DOHH2 (cell line): ENCODE results near the gene NPM1.

Source experiments
- H3F3A ChIP-seq: fragments of 200-600 bp; sonication (generic), shearing (Covaris generic); 2 replicates; pipeline ENCODE4 v1.6.0; 2016; ENCODE audit warnings: antibody characterized with exemption, mild to moderate bottlenecking; ENCODE audit not compliant: control insufficient read depth, insufficient read depth
- H3K27ac ChIP-seq: fragments of 200-600 bp; sonication (generic); 2 replicates; pipeline ENCODE4 v1.5.1; 2014; ENCODE audit warnings: low read depth, mild to moderate bottlenecking, low read length, moderate library complexity
- H3K27me3 ChIP-seq: fragments of 200-600 bp; sonication (generic); 2 replicates; pipeline ENCODE4 v1.6.1; 2014; ENCODE audit warnings: mild to moderate bottlenecking, low read length, mixed read lengths; ENCODE audit not compliant: control insufficient read depth
- H3K36me3 ChIP-seq: fragments of 200-600 bp; sonication (generic); 2 replicates; pipeline ENCODE4 v1.6.1; 2014; ENCODE audit warnings: mild to moderate bottlenecking, low read length, moderate library complexity, mixed read lengths; ENCODE audit not compliant: control insufficient read depth
- H3K4me1 ChIP-seq: fragments of 200-600 bp; sonication (generic); 2 replicates; pipeline ENCODE4 v1.6.1; 2014; ENCODE audit warnings: mild to moderate bottlenecking, low read length, mixed read lengths; ENCODE audit not compliant: control insufficient read depth
- H3K4me2 ChIP-seq: fragments of 200-600 bp; sonication (generic); 2 replicates; pipeline ENCODE4 v1.6.0; 2014; ENCODE audit warnings: mild to moderate bottlenecking, low read length, moderate library complexity
- H3K4me3 ChIP-seq: fragments of 200-600 bp; sonication (generic); 2 replicates; pipeline ENCODE4 v1.5.1; 2014; ENCODE audit warnings: mild to moderate bottlenecking, low read length, mixed read lengths
- H3K79me2 ChIP-seq: fragments of 200-600 bp; sonication (generic); 2 replicates; pipeline ENCODE4 v1.6.1; 2014; ENCODE audit warnings: mild to moderate bottlenecking, low read length, mixed read lengths; ENCODE audit not compliant: control insufficient read depth
- H3K9me2 ChIP-seq: fragments of 200-600 bp; sonication (generic); replicated peaks from 2 replicates; pipeline ENCODE4 v1.6.1; 2014; ENCODE audit warnings: mild to moderate bottlenecking, low read length, mixed read lengths; ENCODE audit not compliant: control insufficient read depth
- H3K9me3 ChIP-seq: fragments of 200-600 bp; sonication (generic); 2 replicates; pipeline ENCODE4 v1.6.1; 2014; ENCODE audit warnings: antibody characterized with exemption, low read length, mixed read lengths; ENCODE audit not compliant: control insufficient read depth, insufficient read depth
- H4K20me1 ChIP-seq: fragments of 200-600 bp; sonication (generic); 2 replicates; pipeline ENCODE4 v1.6.0; 2014; ENCODE audit warnings: low read depth, mild to moderate bottlenecking, antibody characterized with exemption, low read length, moderate library complexity; ENCODE audit not compliant: control insufficient read depth, insufficient read depth
- CTCF ChIP-seq: fragments of 200-600 bp; sonication (generic); IDR thresholded peaks from one replicate; pipeline ENCODE4 v1.5.1; 2014; ENCODE audit warnings: antibody characterized with exemption, mild to moderate bottlenecking, low read depth, low read length; ENCODE audit not compliant: poor library complexity, severe bottlenecking
- EZH2phosphoT487 ChIP-seq: fragments of 200-600 bp; sonication (generic); IDR thresholded peaks from 2 replicates; pipeline ENCODE4 v1.6.1; 2017; ENCODE audit warnings: borderline replicate concordance, mild to moderate bottlenecking, antibody characterized with exemption, low read length, moderate library complexity, mixed read lengths

The NPM1 gene

GRCh38 chr5:171432076-171432475 lies 44.4 kb downstream of the NPM1 start:
- H3K27me3 ChIP-seq = no peaks in the 10 kb centered on the region
- no peak for TF ChIP-seq CTCF
- TF ChIP-seq EZH2phosphoT487 = no peak
- H3K79me2 ChIP-seq = no peaks in the 10 kb centered on the region
- no peak overlapping the region for H3K27ac ChIP-seq
- H3K36me3 ChIP-seq = no peaks in the 10 kb centered on the region
- H3K9me2 ChIP-seq = no peaks in the 10 kb centered on the region
- no peaks in the 10 kb centered on the region for H3K9me3 ChIP-seq
- no peak overlapping the region for H3K4me3 ChIP-seq
- no peak overlapping the region for H3K4me2 ChIP-seq
- no peaks in the 10 kb centered on the region for H3F3A ChIP-seq
- H3K4me1 ChIP-seq = no peaks in the 10 kb centered on the region
- H4K20me1 ChIP-seq = no peaks in the 10 kb centered on the region

- no peaks in the 10 kb centered on the region for H3K9me2 ChIP-seq
Observed at GRCh38 chr5:171432583-171433351, 45.1 kb downstream of the NPM1 start.

GRCh38 chr5:171433352-171433698 lies 45.7 kb downstream of the NPM1 start:
- H3K27ac ChIP-seq = no peak overlapping the region
- TF ChIP-seq CTCF (no peak), EZH2phosphoT487 (no peak)
- no peaks in the 10 kb centered on the region for H3F3A ChIP-seq
- H4K20me1 ChIP-seq = no peaks in the 10 kb centered on the region
- no peak overlapping the region for H3K4me2 ChIP-seq
- H3K36me3 ChIP-seq = no peaks in the 10 kb centered on the region
- H3K4me3 ChIP-seq = no peak overlapping the region
- H3K9me3 ChIP-seq = no peaks in the 10 kb centered on the region
- H3K9me2 ChIP-seq = no peaks in the 10 kb centered on the region
- H3K27me3 ChIP-seq = no peaks in the 10 kb centered on the region
- no peaks in the 10 kb centered on the region for H3K4me1 ChIP-seq
- no peaks in the 10 kb centered on the region for H3K79me2 ChIP-seq

More at GRCh38 chr5:171432583-171433351, 45.1 kb downstream of the NPM1 start:
- Histone ChIP-seq H3K27ac (no peak overlapping the region), H3K9me3 (no peaks in the 10 kb centered on the region), H3K4me1 (no peaks in the 10 kb centered on the region), H3K36me3 (no peaks in the 10 kb centered on the region), H3K27me3 (no peaks in the 10 kb centered on the region), H3K4me2 (no peak overlapping the region), H3F3A (no peaks in the 10 kb centered on the region), H4K20me1 (no peaks in the 10 kb centered on the region), H3K4me3 (no peak overlapping the region), H3K79me2 (no peaks in the 10 kb centered on the region)
- TF ChIP-seq EZH2phosphoT487 (no peak), CTCF (no peak)
